ENCODE results near the gene TNFSF9.

TNFSF9 gene

DNA sequence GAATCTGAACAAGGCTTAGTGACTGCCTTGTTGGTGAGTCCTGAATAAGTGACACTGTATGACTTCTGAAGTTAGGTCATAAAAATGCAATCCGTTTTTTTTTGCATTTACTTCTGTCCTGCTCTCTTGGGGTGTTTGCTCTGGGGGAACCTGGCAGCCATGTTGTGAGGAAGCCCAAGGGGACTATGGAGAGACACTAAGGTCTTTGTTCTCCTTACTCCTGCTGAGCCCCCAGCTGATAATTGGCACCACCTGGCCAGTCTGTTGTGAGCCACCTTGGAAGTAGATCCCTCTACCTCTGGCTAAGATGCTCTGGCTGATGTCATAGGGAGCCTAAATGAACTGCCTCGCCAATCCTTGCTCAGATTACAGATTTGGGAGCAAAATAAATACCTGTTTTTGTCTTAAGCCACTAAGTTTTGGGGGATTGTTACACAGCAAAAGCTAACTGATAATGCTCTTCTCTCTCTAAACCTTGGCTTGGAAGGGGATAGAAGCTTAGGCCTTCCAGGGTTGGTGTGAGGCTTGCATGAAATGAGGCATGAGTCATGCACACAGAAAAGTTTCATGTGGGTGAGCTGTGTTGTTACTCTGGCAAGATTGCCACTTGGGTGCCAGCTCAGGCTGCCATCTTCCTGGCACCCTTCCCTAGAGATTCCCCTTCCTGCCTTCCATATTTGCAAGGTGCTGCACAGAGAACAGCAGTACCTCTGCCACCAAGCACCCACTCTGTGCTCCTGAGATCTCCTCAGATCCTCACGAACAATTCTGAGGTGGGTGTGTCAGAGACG is 38.8 kb upstream of the TNFSF9 start:
- Histone ChIP-seq H4K8ac (ENCODE audit: low read depth, low read length) (no peak overlapping the region), H3K4me2 (ENCODE audit: insufficient read depth, low read length, poor library complexity, severe bottlenecking) (no peak overlapping the region), H3K9ac (ENCODE audit: low read depth, low read length, poor library complexity) (no peak overlapping the region), H3K23ac (ENCODE audit: low read depth, low read length, poor library complexity) (no peak overlapping the region), H4K91ac (ENCODE audit: low read depth, low read length, poor library complexity) (peak overlapping the region; percentile 72), H2BK5ac (ENCODE audit: low read length) (no peak overlapping the region), H3K14ac (ENCODE audit: low read length) (no peak overlapping the region), H2AFZ (ENCODE audit: low read length) (no peak overlapping the region), H2BK120ac (ENCODE audit: low read depth, low read length) (no peak overlapping the region), H3K4me3 (ENCODE audit: low read length in 2 of 2) (no peak overlapping the region), H2BK15ac (ENCODE audit: low read length) (no peak overlapping the region), H3K36me3 (replicated peaks in 1 of 2; ENCODE audit: control insufficient read depth in 2 of 2, insufficient read depth in 2 of 2, low read length in 2 of 2) (peaks cover 0 to 2% of the 10 kb centered on the region in 2 donors), H3K18ac (ENCODE audit: low read length) (no peak overlapping the region), H3K4me1 (ENCODE audit: control insufficient read depth in 2 of 2, insufficient read depth in 1 of 2, low read depth in 1 of 2, low read length in 2 of 2) (peaks cover 2 to 7% of the 10 kb centered on the region in 2 donors), H3K79me1 (ENCODE audit: low read depth, low read length) (no peaks in the 10 kb centered on the region), H3K27me3 (ENCODE audit: control insufficient read depth in 3 of 3, insufficient read depth in 3 of 3, low read depth in 1 of 3, low read length in 3 of 3) (no peaks in the 10 kb centered on the region), H2BK12ac (ENCODE audit: low read length) (no peak overlapping the region), H3K4ac (ENCODE audit: low read length) (no peak overlapping the region), H3K27ac (replicated peaks; ENCODE audit: low read length) (no peak overlapping the region), H2AK5ac (ENCODE audit: low read depth, low read length) (no peak overlapping the region), H3K9me3 (replicated peaks in 1 of 2; ENCODE audit: control insufficient read depth in 2 of 2, insufficient read depth in 1 of 2, low read depth in 1 of 2, low read length in 2 of 2) (peaks cover 0 to 3% of the 10 kb centered on the region in 2 donors)
- no CpG with 5 or more reads among the region's 4 CpGs for WGBS, 2 donors (ENCODE audit: extremely low coverage in 2 of 2, insufficient read length in 2 of 2, insufficient replicate concordance in 1 of 2)
- DNase-seq (ENCODE audit: low spot score): no peak

DNA sequence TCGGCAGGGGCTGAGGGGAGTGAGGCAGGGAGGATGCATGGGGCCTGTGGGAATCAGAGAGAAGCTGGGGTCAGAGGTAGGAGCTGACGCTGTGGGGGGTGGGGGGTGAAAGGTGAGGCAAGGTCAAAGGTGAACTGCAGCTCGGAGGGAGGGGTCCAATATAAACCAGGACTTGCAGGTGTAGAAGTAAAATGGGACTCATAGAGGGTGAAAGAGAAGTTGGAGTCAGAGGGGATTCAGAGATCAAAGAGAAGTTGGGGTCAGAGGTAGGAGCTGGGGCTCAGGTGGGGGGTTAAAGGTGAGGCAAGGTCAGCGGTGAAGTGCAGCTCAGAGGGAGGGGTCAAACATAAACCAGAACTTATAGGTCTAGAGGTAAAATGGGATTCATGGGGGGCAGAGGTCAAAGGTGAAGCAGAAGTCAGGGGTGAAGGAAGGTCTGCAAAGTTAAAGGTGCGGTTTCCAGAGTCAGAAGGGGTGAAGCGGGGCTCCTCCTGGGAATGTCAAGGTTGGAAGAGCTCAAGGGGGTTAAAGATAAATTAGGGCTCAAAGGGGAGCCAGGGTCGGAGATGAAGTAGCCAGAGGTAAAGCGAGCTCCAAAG is 36.3 kb upstream of the TNFSF9 start:
- H2BK5ac ChIP-seq (ENCODE audit: low read length): no peak overlapping the region
- H3K9me3 ChIP-seq (replicated peaks in 1 of 2; ENCODE audit: control insufficient read depth in 2 of 2, insufficient read depth in 1 of 2, low read depth in 1 of 2, low read length in 2 of 2): peaks cover 0 to 4% of the 10 kb centered on the region in 2 donors
- peaks cover 0 to 4% of the 10 kb centered on the region in 2 donors for H3K36me3 ChIP-seq (replicated peaks in 1 of 2; ENCODE audit: control insufficient read depth in 2 of 2, insufficient read depth in 2 of 2, low read length in 2 of 2)
- H4K91ac ChIP-seq (ENCODE audit: low read depth, low read length, poor library complexity): no peak overlapping the region
- H3K9ac ChIP-seq (ENCODE audit: low read depth, low read length, poor library complexity): no peak overlapping the region
- no peak overlapping the region for H3K14ac ChIP-seq (ENCODE audit: low read length)
- no peak overlapping the region for H3K4me2 ChIP-seq (ENCODE audit: insufficient read depth, low read length, poor library complexity, severe bottlenecking)
- peak overlapping the region in 1 of 2 donors; percentile 46 for H3K4me3 ChIP-seq (ENCODE audit: low read length in 2 of 2)
- H3K4me1 ChIP-seq (ENCODE audit: control insufficient read depth in 2 of 2, insufficient read depth in 1 of 2, low read depth in 1 of 2, low read length in 2 of 2): peaks cover 0 to 3% of the 10 kb centered on the region in 2 donors
- WGBS, 2 donors (ENCODE audit: extremely low coverage in 2 of 2, insufficient read length in 2 of 2, insufficient replicate concordance in 1 of 2): no CpG with 5 or more reads among the region's 8 CpGs
- no peaks in the 10 kb centered on the region for H3K79me1 ChIP-seq (ENCODE audit: low read depth, low read length)
- no peak overlapping the region for H3K4ac ChIP-seq (ENCODE audit: low read length)
- H2AK5ac ChIP-seq (ENCODE audit: low read depth, low read length): no peak overlapping the region
- H2AFZ ChIP-seq (ENCODE audit: low read length): no peak overlapping the region
- no peak overlapping the region for H2BK120ac ChIP-seq (ENCODE audit: low read depth, low read length)
- no peak overlapping the region for H4K8ac ChIP-seq (ENCODE audit: low read depth, low read length)
- peaks cover 0 to 12% (median 0%) of the 10 kb centered on the region in 3 experiments for H3K27me3 ChIP-seq (ENCODE audit: control insufficient read depth in 3 of 3, insufficient read depth in 3 of 3, low read depth in 1 of 3, low read length in 3 of 3)
- H2BK15ac ChIP-seq (ENCODE audit: low read length): no peak overlapping the region
- DNase-seq (ENCODE audit: low spot score): no peak
- H3K27ac ChIP-seq (replicated peaks; ENCODE audit: low read length): no peak overlapping the region
- H3K18ac ChIP-seq (ENCODE audit: low read length): no peak overlapping the region
- H3K23ac ChIP-seq (ENCODE audit: low read depth, low read length, poor library complexity): no peak overlapping the region
- H2BK12ac ChIP-seq (ENCODE audit: low read length): no peak overlapping the region

DNA sequence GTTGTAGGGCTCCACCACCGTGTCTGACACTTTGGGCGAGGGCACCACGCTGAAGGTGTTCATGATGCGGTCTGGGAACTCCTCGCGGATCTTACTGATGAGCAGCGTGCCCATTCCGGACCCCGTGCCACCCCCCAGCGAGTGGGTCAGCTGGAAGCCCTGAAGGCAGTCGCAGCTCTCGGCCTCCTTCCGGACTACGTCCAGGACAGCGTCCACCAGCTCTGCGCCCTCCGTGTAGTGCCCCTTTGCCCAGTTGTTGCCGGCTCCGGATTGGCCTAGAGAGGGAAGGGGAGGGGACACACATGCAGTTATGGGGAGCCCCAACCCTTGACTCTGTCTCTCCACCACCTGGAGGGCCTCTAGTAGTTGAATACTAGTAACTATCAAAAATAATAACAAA is 34.9 kb upstream of the TNFSF9 start:
- Histone ChIP-seq H3K14ac (ENCODE audit: low read length) (no peak overlapping the region), H4K8ac (ENCODE audit: low read depth, low read length) (no peak overlapping the region), H3K18ac (ENCODE audit: low read length) (peak overlapping the region; percentile 38), H2BK5ac (ENCODE audit: low read length) (no peak overlapping the region), H4K91ac (ENCODE audit: low read depth, low read length, poor library complexity) (no peak overlapping the region), H3K27ac (replicated peaks; ENCODE audit: low read length) (no peak overlapping the region), H3K36me3 (replicated peaks in 1 of 2; ENCODE audit: control insufficient read depth in 2 of 2, insufficient read depth in 2 of 2, low read length in 2 of 2) (peaks cover 0 to 4% of the 10 kb centered on the region in 2 donors), H3K4me3 (ENCODE audit: low read length in 2 of 2) (no peak overlapping the region), H3K23ac (ENCODE audit: low read depth, low read length, poor library complexity) (peak overlapping the region; percentile 31), H3K4me1 (ENCODE audit: control insufficient read depth in 2 of 2, insufficient read depth in 1 of 2, low read depth in 1 of 2, low read length in 2 of 2) (no peaks in the 10 kb centered on the region), H2BK12ac (ENCODE audit: low read length) (peak overlapping the region; percentile 58), H3K9ac (ENCODE audit: low read depth, low read length, poor library complexity) (no peak overlapping the region), H3K4ac (ENCODE audit: low read length) (no peak overlapping the region), H3K27me3 (ENCODE audit: control insufficient read depth in 3 of 3, insufficient read depth in 3 of 3, low read depth in 1 of 3, low read length in 3 of 3) (peaks cover 0 to 24% (median 2%) of the 10 kb centered on the region in 3 experiments), H2AK5ac (ENCODE audit: low read depth, low read length) (no peak overlapping the region), H2AFZ (ENCODE audit: low read length) (no peak overlapping the region), H3K9me3 (replicated peaks in 1 of 2; ENCODE audit: control insufficient read depth in 2 of 2, insufficient read depth in 1 of 2, low read depth in 1 of 2, low read length in 2 of 2) (peaks cover 0 to 4% of the 10 kb centered on the region in 2 donors), H3K79me1 (ENCODE audit: low read depth, low read length) (no peaks in the 10 kb centered on the region), H2BK120ac (ENCODE audit: low read depth, low read length) (no peak overlapping the region), H2BK15ac (ENCODE audit: low read length) (no peak overlapping the region), H3K4me2 (ENCODE audit: insufficient read depth, low read length, poor library complexity, severe bottlenecking) (no peak overlapping the region)
- no peak for DNase-seq (ENCODE audit: low spot score)
- WGBS, 2 donors (ENCODE audit: extremely low coverage in 2 of 2, insufficient read length in 2 of 2, insufficient replicate concordance in 1 of 2): no CpG with 5 or more reads among the region's 19 CpGs

DNA sequence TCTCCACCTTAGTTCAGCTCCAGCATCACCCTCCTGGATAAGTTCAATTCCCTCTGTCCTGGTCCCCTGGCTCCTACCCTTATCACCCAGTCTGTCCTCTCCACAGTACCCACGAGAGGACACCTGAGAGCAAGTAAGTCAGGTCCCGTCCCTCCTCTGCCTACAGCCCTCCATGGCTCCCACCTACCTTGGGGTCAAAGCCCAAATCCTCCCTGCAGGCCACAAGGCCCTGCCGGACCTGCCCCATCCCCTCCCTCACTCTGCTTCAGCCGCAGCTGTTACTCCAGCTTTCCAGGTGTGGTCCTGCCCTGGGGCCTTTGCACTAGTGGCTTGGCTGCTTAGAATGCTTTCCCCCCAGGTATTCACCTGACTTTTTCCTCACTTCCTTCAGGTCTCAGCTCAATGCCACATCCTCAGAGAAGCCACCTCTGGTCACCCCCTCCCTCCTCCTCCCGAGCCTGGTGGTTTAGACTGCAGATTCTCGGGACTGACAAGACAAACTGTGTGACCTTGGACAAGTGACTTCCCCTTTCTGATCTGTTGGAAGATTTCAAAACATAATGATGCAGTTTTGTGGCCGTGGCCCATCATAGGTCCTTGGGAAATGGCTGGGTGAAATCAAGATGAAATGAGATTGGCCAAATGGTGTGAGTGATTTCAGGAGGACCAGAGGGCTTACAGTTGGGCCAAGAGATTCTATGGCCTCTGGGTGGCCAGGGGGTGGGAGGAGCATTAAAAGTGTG is 32.4 kb upstream of the TNFSF9 start:
- Histone ChIP-seq H2AFZ (ENCODE audit: low read length) (no peak overlapping the region), H3K9ac (ENCODE audit: low read depth, low read length, poor library complexity) (no peak overlapping the region), H2BK15ac (ENCODE audit: low read length) (no peak overlapping the region), H2BK120ac (ENCODE audit: low read depth, low read length) (no peak overlapping the region), H2BK5ac (ENCODE audit: low read length) (no peak overlapping the region), H3K27me3 (ENCODE audit: control insufficient read depth in 3 of 3, insufficient read depth in 3 of 3, low read depth in 1 of 3, low read length in 3 of 3) (peaks cover 2 to 48% (median 11%) of the 10 kb centered on the region in 3 experiments), H3K4me3 (ENCODE audit: low read length in 2 of 2) (no peak overlapping the region), H4K91ac (ENCODE audit: low read depth, low read length, poor library complexity) (no peak overlapping the region), H3K23ac (ENCODE audit: low read depth, low read length, poor library complexity) (no peak overlapping the region), H3K9me3 (replicated peaks in 1 of 2; ENCODE audit: control insufficient read depth in 2 of 2, insufficient read depth in 1 of 2, low read depth in 1 of 2, low read length in 2 of 2) (peaks cover 0 to 2% of the 10 kb centered on the region in 2 donors), H2BK12ac (ENCODE audit: low read length) (no peak overlapping the region), H3K4me2 (ENCODE audit: insufficient read depth, low read length, poor library complexity, severe bottlenecking) (no peak overlapping the region), H3K18ac (ENCODE audit: low read length) (no peak overlapping the region), H3K36me3 (replicated peaks in 1 of 2; ENCODE audit: control insufficient read depth in 2 of 2, insufficient read depth in 2 of 2, low read length in 2 of 2) (peaks cover 0 to 4% of the 10 kb centered on the region in 2 donors), H3K4ac (ENCODE audit: low read length) (no peak overlapping the region), H3K14ac (ENCODE audit: low read length) (no peak overlapping the region), H3K79me1 (ENCODE audit: low read depth, low read length) (no peaks in the 10 kb centered on the region), H2AK5ac (ENCODE audit: low read depth, low read length) (no peak overlapping the region), H4K8ac (ENCODE audit: low read depth, low read length) (no peak overlapping the region), H3K27ac (replicated peaks; ENCODE audit: low read length) (no peak overlapping the region), H3K4me1 (ENCODE audit: control insufficient read depth in 2 of 2, insufficient read depth in 1 of 2, low read depth in 1 of 2, low read length in 2 of 2) (peaks cover 0 to 2% of the 10 kb centered on the region in 2 donors)
- WGBS, 2 donors (ENCODE audit: extremely low coverage in 2 of 2, insufficient read length in 2 of 2, insufficient replicate concordance in 1 of 2): no CpG with 5 or more reads among the region's 7 CpGs
- no peak for DNase-seq (ENCODE audit: low spot score)
